B cell (primary cell): ENCODE results near the gene ATP8B1.

ENCODE experiments used
- EZH2 ChIP-seq: IDR thresholded peaks from 2 replicates; pipeline ENCODE4 v1.6.1; 2012; ENCODE audit warnings: borderline replicate concordance, low read depth, mild to moderate bottlenecking, moderate library complexity, low read length; ENCODE audit not compliant: insufficient read depth, poor library complexity, severe bottlenecking
- TF ChIP-seq, protein P1 (sequence below): fragments of 200-600 bp; IDR thresholded peaks from one replicate; pipeline ENCODE4 v1.8.0; 2022; ENCODE audit warnings: antibody characterized with exemption, mild to moderate bottlenecking

DNA sequence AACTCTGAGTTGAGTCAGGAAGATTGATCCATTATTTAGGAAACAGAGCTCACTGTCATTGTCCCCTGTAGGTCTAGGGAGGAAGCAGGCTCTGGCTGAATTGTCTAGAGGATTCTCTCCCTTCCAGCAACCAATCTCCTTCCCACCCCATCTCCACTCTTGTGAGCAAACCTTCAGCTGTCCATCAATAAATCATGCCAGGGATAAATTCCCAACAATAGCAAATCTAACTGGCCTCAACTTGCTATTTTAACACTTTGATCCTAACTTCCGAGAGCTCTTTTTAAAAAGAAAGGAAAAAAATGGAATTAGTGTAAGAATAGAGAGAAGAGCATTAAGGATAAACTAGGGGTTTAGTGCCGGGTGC is 53.5 kb downstream of the ATP8B1 start:
- TF ChIP-seq, protein P1, sequence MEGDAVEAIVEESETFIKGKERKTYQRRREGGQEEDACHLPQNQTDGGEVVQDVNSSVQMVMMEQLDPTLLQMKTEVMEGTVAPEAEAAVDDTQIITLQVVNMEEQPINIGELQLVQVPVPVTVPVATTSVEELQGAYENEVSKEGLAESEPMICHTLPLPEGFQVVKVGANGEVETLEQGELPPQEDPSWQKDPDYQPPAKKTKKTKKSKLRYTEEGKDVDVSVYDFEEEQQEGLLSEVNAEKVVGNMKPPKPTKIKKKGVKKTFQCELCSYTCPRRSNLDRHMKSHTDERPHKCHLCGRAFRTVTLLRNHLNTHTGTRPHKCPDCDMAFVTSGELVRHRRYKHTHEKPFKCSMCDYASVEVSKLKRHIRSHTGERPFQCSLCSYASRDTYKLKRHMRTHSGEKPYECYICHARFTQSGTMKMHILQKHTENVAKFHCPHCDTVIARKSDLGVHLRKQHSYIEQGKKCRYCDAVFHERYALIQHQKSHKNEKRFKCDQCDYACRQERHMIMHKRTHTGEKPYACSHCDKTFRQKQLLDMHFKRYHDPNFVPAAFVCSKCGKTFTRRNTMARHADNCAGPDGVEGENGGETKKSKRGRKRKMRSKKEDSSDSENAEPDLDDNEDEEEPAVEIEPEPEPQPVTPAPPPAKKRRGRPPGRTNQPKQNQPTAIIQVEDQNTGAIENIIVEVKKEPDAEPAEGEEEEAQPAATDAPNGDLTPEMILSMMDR: no peak
- TF ChIP-seq EZH2: no peak
